ENCODE data around the gene SDC3.

SDC3 gene

DNA sequence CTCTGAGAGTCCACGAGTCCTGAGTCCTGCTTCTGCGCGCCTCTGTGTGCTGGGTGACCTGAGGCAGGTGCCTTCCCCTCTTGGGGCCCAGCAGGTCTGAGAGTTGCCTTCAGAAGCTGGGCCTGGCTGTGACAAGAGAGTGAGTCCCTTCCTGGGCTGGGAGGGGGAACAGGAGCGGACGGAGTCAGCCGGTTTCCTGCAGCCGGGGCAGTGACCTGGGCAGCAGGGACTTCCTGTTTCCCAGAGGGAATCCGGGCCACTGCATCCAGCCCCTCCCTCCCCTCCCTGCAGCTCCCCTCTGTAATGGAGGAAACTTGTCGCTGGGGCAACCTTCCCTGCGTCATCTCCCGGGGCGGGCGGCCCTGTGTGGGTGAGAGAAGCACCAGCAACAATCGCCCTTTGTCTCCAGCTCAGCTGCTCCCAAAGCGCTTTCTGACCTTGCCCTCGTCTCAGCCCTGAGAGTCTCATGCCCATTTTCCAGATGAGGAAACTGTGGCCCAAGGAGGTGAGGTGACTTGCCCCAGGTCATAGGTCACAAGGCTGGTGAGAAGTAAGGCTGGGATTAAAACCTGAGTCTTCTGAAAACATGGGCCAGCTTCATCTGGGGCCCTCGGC lies 61.1 kb downstream of the SDC3 start:
- DNase-seq (ENCODE audit: low spot score), result no peak

DNA sequence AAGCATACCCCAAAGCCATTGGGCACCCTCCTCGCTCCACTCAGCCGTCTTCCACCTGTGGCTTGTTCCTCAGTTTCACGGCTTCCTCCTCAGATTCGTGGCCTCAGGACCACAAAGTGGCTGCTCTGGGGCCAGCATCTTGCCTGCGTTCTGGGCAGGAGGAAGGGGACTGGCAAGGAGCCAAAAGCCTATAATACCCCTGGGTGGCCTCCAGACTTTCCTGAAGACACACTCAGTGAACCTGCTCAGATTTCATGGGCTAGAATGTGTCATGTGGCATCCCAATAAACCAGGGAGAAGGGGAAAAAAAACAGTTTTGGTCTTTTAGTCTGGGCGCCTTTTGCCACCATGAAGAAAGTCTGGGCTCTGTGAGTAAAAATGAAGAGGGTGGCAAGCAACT lies 62.0 kb downstream of the SDC3 start:
- DNase-seq (ENCODE audit: low spot score), result no peak

DNA sequence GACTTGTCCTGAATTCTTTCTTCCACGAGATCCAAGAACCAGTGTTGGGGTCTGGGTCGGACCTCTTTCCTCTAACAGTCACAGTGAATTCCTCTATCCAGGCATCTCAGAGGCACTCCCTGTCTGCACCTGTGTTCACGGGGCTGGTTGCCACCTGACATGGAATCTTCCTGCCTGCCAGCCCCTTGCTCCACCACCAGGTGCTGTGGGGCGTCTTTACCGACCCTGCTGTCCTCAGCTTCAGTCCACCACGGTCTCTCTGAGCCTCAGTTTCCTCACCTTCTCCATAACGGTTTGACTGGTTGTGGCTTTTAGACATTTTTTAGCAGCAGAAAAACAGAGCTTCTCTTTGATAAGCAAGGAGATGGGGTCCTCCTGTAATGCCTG lies 62.7 kb downstream of the SDC3 start:
- DNase-seq (ENCODE audit: low spot score), result no peak

DNA sequence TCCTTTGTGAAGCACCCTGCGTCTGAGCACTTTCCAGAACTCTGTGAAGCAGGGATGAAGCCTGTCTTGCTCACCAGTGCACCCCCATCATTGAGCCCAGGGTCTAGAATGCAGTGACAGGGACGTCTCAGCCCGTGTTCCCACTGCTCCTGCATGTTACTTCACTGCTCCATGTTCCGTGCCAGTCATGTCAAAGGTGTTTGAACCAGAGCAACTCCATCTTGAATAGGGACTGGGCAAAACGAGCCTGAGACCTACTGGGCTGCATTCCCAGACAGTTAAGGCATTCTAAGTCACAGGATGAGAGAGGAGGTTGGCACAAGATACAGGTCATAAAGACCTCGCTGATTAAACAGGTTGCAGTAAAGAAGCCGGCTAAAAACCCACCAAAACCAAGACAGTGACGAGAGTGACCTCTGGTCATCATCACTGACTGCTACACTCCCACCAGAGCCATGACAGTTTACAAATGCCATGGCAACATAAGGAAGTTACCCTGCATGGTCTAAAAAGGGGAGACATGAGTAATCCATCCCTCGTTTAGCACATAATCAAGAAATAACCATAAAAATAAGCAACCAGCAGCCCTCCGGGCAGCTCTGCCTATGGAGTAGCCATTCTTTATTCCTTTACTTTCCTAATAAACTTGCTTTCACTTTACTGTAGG lies 63.2 kb downstream of the SDC3 start:
- DNase-seq (ENCODE audit: low spot score), result no peak

DNA sequence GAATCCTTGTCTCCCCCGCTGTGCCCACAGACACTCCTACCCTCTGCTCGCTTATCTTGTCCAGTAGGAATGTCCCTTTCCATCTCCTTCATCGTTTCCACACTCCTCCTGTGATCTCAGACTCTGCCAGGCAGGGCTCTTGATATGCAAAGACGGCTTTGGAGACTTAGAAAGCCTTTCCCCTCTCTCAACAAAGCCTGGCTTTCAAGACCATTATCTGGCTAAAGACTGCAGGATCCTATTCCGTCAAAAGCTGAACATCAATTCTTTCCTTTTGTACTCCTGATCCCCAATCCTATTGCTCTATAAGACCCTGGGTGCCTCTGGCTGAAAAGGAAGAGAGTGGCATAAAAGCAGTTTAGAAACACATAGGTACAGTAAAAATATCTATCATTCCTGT lies 63.9 kb downstream of the SDC3 start:
- DNase-seq (ENCODE audit: low spot score), result no peak

DNA sequence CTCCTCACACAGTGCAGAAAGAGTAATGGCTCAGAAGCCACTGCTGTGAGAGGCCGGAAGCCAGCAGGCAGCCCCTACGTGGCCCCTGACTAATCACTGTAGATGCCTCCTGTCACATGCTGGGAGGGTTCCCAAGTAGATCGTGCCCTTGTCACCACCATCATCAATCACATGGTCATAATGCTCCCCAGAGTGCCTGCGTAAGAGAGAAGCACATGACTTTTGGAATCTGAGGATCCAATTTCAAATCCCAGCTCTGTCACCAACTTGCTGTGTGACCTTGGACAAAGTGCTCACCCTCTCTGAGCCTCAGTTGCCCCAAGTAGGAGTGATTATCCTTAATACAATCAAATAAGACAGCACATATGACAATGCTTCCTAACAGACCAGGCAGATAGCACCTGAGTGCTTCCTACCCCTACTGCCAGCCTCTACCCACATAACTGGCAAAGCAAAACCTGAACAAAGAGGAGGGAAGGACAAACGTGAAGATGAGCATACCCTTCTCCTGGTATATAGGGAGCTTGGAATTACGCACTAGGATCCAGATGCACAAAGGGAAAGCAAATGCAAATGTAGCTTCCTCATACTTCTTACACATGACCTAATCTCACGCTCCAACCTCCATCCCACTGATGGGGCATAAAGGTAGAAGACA lies 65.7 kb downstream of the SDC3 start:
- DNase-seq (ENCODE audit: low spot score), result no peak

DNA sequence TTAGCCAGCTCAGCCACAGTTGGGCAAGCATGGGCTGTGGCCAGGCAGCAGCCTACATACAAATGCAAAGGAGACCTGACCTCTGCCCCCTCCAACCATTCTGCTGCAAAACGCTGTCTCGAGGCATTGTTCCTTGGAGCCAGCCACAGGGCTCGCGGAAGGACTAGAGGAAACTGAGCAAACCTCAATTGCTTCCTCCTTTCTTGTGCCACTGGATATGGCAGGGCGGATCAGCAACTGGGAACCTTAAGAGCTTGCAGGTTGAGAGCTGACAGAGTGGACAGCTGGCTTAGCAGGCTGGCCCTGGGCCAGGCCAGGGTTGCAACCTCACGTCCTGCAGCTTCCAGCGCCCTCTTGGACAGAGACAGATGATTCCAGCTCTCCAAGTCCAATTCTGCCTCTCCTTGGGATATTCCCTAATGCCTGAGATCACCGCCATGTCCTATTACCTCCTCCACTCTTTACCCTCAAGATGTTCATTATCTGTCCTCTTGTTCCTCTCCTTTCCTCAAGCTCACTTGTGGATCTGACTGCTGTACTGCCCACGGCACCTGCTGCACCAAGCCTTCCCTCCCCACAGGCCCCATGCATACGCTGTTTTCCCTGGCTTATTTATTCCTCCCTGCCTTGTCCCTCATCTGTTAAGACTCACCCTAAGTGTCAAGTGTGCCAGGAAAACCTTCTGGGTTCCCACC lies 67.5 kb downstream of the SDC3 start:
- no peak for DNase-seq (ENCODE audit: low spot score)

DNA sequence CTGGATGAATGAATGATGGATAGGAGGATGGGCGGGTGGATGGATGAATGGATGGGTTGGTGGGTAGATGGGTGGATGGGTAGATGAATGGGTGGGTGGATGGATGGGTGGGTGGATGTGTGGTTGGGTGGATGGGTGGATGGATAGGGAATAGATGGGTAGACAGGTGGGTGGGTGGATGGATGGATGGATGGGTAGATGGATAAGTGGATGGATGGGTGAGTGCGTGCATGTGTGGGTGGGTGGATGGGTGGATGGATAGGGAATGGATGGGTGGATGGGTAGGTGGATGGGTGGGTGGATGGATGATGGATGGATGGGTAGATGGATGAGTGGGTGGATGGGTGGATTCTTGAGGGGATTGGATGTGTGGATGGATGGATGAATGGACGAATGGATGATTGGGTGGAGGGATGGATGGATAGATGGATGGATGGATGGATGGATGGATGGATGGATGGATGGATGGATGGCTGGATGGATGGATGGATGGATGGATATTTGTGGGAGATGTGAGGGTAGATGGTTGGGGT lies 68.7 kb downstream of the SDC3 start:
- DNase-seq (ENCODE audit: low spot score), result no peak

DNA sequence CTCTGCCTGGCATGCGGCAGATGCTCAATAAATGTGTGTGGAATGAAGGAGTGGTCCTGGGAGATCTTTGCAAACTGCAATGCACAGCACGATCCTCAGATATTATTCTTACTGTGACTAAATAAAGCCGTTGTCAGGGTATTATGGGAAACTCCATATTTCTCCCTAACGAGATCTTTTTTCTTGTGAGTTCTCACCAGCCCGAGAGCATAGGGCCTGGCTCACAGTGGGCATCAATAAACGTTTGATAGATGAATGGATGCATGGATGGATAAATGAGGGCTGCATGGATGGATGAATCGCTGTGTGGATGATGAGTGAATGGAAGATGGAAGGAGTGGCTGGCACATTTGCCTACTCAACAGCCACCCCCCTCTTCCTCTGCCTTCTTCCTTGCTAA lies 69.6 kb downstream of the SDC3 start:
- no peak for DNase-seq (ENCODE audit: low spot score)

DNA sequence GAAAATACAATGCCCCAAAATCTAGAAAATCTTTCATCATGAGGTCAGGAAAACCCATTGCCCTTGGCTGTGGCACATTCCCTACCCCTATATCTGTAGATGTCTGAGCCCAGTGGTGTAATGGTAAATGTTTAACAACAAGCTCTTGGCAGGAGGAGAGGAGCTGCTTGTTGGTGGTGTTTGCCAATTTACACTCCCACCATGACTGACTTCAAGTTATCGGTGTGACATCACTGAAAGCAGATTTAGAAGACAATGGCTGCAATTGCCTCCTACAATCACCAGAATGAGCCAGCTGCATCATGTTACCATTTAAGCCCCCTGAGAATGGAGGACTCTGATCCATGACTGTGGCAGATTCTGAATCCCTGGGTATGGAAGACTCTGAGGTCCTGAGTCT lies 70.9 kb downstream of the SDC3 start:
- no peak for DNase-seq (ENCODE audit: low spot score)

DNA sequence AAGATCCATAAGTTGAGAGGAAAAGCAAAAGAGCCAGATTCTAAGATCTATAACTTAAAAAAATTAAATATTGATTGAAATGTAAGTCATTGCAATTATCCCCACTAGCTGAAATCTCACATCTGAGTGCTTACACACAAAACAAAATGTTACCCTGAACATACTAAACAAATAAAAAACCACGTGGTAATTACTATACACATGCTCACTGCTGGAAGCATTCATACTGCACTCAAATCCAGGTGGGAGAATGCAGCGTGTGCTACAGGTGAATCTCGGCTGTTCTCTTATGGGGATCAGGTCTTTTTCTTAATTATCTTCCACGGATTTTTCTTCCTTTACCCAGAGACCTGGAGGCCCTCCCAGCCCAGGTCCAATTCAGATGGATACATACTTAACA lies 74.3 kb downstream of the SDC3 start:
- no peak for DNase-seq (ENCODE audit: low spot score)

DNA sequence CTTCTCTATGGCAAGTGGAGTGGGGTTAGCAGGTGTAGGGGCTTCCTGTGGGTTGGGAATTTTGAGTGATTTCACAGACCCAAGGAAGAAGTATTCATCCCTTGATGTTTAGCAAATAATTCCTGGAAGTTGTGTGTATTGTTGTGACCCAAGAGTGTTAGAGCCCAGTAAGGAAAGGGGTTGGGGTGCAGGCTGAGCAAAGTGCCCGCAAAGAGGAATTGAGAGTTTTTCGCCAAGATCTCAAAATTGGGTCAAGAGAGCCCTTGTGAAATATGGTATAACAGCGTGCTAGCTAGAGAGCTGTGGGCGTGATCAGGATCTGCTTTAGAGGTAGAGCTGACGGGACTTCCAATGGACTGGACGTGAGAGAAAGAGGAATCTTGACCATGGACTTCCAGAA lies 78.0 kb downstream of the SDC3 start:
- DNase-seq (ENCODE audit: low spot score), result no peak

DNA sequence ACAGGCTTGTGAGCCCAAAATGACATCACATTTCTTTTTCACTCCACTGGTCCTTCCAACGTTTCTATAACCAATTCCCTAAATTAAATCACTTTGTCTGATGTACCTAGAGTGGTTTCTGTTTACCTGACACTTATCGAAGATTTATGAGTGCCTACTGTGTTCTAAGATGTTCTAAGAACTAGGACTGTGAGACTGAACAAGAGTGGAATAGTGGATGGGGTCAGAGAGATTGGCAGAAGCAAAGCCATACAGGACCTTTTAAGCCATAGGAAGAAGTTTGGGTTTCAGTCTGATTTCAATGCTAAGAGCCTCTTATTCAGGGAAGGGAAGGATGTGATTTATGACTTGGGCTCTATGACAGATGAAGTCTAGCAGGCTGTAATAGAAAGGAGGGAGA lies 78.7 kb downstream of the SDC3 start:
- no peak for DNase-seq (ENCODE audit: low spot score)

DNA sequence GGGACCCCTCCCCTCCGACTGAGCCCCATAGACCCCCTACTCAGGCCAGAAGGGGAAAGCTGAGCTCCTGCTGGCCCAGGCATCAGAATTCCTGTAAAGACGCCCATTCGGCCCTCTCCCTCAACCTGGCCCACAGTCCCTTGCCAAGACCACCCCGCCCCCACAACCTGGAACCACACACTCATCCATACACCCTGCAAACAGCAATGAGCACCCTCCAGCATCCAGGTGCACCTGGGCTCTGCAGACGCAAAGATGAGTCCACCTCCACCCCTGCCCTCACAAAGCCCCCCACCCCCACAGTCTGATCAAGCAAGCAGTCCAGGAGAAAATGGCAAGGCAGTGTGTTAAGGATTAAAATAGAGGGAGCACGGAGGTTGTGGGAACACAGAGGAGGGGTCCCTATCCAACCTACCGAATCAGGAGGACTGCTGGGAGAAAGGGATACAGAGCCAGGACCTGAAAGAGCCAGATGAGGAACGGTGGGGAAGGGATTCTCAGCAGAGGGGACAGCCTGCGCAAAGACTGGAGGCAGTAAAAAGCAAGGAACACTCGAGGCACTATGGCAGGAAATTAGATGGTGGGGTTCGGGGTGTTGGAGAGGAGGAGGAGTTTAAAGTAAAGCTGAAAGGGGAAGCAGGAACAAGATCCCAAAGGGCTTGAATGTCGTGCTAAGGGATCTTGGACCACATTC lies 83.7 kb downstream of the SDC3 start:
- no peak for DNase-seq (ENCODE audit: low spot score)

DNA sequence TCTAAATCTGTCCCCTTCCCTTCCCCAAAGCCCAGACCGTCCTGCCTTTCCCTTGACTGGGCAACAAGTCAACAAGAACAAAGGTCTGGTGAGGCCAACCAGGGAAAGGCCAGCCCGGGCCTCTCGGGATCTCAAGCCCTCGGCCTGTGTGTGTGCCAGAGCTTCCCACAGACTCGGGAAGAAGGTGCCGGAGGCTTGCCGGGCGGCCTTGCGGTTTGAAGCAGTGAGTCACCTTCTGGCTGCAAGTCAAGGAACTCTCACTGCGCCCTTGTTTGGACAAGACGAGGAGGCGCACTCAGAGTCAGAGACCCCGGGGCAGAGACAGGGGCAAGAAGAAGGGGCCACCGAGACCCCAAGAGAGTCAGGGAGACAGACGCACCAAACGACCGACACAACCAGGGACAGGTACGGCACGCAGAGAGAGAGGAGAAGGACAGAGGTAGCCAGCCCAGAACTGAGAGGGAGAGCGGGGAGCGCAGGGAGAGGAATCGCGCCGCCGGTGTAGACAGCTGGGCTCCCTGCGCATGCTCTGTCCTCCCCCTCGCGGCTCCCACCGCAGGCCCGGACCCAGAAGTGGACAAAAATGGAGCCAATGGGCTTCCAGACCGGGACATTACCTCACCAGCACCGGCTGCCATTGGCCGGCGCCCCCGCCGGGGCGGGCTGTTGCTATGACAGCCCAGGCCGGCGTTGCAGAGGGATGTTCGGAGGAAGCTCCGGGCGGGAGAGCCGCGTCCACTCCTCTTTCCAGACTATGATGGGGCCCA lies 84.4 kb downstream of the SDC3 start:
- DNase-seq (ENCODE audit: low spot score), result peak; percentile 96

DNA sequence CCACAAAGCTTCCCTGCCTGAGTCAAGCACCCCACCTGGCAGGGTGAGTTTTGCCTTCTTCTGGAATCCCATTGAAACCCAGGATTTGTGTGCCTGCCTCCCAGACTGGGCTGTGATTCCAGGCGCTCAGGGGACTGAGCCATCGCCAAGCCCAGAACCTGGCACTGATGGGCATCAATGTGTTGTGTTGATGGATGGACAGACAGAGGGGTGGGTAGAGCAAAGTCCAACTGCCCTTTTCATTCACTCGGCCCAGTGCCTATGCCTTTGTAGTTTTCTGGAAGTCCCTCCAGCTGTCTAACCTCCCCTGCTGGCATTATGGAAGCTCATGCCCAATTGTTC lies 85.0 kb downstream of the SDC3 start:
- no peak for DNase-seq (ENCODE audit: low spot score)

DNA sequence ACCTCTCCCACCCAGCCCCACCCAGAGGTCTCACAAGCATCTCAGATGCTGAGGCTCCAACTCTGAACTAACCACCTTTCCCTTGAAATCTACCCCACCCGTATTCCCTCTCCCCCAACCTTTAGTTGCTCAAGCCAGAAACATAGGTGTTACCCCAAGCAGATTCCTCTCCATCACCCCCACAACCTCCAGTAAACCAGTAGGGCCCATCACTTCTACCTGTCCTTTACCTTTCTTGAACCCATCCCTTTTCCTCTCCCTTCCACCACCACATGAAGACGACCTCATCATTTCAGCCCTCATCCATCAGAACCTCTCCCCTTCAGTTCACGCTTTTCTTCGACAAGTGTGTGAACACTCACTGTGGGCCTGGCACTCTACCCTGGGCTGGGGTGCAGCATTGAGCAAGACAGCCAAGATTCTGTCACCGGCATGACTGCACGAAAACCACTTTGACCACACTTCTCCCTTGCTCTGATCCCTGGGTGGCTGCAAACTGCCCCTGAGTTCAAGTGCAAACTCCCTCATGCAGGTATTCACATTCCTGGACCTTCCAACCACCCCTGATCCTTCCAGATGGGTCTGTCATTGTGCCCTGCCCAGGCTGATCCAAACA lies 85.5 kb downstream of the SDC3 start:
- DNase-seq (ENCODE audit: low spot score), result no peak

DNA sequence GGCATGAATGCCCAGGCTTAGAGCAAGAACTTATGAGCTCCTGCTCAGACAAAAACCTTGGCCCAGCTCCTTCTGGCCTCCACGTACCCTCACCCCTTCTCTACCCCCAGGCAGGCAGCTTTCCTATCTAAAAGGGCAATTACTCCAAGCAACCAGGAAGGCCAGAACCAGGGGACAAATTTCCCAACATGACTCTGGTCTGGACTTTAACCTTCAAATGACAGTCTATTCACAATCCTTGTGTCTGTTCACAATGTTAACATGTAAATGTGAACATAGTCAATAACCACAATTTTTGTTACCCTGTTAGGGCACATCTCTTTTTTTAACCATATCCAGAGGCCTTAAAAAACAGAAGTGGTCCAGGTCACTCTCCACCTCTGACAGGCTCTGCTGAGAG lies 86.6 kb downstream of the SDC3 start:
- peak; percentile 39 for DNase-seq (ENCODE audit: low spot score)

DNA sequence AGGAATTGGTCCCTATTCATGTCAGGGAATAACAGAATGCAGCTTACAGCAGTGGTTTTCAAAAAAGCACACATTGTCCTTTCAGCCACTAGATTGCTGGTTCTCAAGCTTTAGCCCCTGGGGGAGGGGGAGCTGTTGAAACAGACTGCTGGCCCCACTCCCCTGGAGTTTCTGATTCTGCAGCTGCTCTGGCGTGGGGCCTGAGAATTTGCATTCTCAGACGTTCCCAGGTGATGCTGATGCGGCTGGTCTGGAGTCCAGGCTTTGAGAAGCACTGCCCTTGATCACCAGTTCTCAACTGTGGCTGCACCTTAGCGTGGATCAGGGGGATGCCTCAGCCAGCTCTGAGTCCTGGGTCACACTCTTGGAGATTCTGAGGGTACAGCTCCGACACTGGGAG lies 88.3 kb downstream of the SDC3 start:
- DNase-seq (ENCODE audit: low spot score), result no peak
